ENCODE results near the gene PPP4R1.
"Not testable (repeated sequence)": the region's sequence is repeated elsewhere in the genome, so short reads cannot be mapped to it uniquely, and the experiment has no call there.

PPP4R1 gene

DNA sequence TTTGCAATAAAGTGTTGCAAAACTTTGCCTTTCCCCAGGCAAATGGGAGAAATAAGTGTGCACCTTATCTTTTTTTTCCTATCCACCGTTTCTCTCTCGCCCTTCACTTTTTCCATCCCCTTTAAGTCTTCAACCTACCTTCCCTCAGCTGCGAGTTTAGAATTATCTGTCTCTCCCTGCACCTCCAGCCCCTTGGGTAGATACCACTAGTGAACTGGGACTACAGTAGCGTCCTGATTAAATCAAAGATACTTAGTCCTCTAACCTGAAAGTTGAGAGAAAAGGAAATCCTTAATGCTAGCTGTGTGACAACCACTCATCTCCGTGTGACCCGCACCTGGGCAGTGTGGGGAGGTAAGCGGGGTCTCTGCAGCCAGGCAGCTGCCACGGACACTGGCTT is 16.1 kb upstream of the PPP4R1 start:
- DNase-seq (ENCODE audit: low read depth): no peak

DNA sequence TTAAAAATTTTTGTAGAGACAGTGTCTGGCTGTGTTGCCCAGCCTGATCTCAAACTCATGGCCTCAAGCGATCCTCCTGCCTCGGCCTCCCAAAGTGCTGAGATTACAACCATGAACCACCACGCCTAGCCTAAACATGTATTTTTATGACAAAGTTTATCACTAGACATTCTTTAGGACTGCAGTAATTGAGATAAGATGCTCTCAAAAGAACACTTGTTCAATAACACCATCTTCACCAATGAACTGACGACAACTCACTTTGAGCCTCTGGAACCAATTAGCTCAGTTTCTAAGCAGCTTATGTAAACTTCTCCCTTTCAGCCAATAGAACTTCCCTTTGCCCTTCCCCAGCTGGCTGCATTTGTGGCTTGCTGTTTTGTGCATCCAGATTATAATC is 15.3 kb upstream of the PPP4R1 start:
- DNase-seq (ENCODE audit: low read depth): no peak

- no peak for DNase-seq (ENCODE audit: low read depth)
Observed at GRCh38 chr18:9628984-9629383, 14.6 kb upstream of the PPP4R1 start.

DNA sequence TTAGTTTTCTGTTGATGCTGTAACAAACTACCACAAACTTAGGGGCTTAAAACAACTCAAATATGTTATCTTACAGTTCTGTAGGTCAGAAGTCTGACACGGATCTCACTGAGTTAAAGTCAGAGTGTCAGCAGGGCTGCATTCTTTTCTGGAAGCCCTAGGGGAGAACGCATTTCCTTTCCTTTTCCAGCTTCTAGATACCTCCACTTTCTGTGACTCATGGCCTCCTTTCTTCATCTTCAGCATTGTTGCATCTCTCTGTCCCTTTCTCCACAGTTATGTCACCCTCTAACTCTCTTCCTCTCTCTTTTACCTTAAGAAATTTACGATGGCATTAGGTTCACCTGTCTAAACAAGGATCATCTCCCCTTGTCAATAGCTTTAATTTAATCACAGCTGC is 13.3 kb upstream of the PPP4R1 start:
- DNase-seq (ENCODE audit: low read depth): no peak

DNA sequence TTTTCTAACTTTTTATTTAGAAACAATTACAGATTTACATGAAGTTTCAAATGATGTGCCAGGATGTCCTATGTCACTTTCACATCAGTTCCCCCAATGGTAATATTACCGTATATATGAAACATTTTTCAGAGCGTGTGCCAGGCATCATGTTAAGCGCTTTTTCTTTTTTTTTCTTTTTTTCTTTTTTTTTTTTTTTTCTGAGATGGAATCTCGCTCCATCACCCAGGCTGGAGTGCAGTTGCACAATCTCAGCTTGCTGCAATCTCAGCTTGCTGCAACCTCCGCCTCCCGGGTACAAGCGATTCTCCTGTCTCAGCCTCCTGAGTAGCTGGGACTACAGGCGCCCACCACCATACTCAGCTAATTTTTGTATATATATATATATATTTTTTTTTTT is 5.6 kb upstream of the PPP4R1 start:
- DNase-seq (ENCODE audit: low read depth): no peak

GRCh38 chr18:9619545-9619944 is 5.2 kb upstream of the PPP4R1 start:
- DNase-seq (ENCODE audit: low read depth): no peak

DNA sequence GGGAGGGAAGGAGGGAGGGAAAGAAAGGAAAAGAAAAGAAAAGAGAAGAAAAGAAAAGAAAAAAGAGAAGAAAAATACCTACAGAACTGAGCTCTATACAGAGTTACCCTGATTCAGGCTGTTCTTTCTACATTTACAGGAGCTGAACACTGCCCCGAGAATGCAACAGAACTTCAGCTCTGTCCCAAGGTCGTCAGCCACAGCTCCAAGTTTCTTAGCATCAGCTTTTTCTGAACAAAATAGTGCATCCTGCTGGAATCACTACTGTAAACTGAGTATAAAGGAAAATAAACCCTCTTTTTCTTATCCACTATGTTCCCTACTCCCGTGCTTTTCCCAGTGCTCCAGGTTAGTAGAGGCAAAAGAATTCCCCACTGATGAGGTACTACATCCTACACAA is 4.7 kb upstream of the PPP4R1 start:
- no peak for DNase-seq (ENCODE audit: low read depth)

GRCh38 chr18:9617006-9617542 is 2.7 kb upstream of the PPP4R1 start:
- no peak for DNase-seq (ENCODE audit: low read depth)

- no peak for DNase-seq (ENCODE audit: low read depth)
Observed at GRCh38 chr18:9616049-9616448, 1.7 kb upstream of the PPP4R1 start.

- DNase-seq (ENCODE audit: low read depth): no peak
Observed at GRCh38 chr18:9615280-9615797, 980 bp upstream of the PPP4R1 start.

DNA sequence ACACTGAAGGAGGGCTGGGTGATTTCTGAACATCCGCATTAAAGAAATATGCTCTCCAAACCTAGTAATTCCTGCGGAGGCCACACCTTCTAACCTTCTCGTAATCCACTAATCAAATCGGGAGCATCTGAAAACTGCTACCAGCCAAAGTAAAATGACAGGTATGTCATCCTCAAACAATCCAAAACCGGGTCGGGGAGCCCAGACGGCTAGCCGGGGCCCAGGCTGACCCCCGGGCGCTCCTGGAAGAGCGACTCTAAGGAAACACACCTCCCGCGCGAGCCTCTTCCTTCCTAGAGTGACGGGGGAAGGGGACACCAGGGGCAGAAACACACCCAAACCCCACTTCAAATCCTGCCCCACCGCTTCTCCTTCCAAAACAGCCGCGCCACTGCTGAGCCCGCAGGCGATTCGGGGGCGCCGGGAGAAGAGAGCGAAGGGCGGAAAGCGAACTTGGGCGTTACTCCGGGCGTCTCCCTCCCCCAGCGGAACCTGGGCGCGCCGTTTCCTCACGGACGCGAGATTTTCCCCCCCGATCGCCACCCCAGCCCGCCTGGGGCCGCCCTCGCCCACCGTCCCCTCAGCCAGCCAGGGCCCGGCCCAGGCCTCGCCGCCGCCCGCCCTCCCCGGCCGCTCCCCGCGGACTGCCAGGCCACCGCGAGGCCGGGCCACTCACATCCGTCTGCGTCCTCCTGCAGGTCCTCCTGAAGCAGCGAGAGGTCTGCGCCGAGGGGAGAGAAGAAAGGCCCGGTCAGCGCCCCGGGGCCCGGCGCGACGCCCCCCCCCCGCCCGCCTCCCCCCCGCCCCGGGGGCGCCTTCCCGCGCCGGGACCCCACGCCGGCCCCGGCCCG is 584 bp downstream of the PPP4R1 start:
- DNase-seq (ENCODE audit: low read depth): no peak

GRCh38 chr18:9612977-9613376 is 1.4 kb downstream of the PPP4R1 start:
- no peak for DNase-seq (ENCODE audit: low read depth)

DNA sequence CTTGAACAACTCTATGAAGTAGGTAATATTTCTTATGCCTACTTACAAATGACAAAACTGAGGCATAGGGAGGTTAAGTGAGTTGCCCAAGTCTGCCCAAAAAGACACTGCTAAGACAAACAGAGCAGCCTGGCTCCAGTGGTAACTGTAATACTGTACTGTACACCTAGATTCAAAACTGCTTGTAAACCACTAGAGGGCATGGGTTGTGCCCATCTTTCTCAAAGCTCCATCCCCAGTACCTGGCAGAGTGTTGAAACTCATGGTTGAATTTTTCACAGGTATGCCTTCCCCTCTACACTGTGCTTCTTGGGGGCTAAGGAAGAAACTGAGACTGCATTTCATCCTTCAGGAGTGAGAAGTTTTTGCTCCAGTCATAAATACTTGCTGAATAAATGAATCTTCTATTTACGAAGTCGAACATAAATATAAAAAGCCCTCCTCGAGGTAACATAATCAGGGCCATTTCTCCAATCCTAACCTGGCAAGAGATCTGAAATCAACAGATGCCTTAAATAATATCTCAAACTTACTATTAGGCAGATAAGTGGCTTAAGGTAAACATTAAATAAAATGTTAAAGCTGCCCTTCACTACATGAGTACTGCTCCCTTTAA is 2.0 kb downstream of the PPP4R1 start:
- no peak for DNase-seq (ENCODE audit: low read depth)

GRCh38 chr18:9609190-9609589 is 5.2 kb downstream of the PPP4R1 start:
- no peak for DNase-seq (ENCODE audit: low read depth)

DNA sequence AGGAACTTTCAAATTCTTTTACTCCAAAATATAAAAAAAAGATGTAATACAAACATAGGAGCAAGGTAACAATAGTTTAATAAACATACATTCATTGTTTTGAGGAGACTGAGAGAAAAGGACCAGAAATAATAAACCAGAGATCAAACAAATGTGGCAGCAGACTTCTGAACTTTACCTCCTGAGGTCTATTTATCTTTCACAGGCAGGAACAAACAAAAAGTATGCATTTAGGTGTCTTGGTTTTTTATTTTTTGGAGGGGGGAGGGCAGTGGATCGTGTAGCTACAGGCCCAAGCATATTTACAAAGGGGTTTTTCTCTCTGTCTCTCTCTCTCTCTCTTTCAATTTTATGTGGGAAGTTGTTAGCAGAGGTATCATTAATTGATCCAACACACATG is 5.6 kb downstream of the PPP4R1 start:
- no peak for DNase-seq (ENCODE audit: low read depth)

DNA sequence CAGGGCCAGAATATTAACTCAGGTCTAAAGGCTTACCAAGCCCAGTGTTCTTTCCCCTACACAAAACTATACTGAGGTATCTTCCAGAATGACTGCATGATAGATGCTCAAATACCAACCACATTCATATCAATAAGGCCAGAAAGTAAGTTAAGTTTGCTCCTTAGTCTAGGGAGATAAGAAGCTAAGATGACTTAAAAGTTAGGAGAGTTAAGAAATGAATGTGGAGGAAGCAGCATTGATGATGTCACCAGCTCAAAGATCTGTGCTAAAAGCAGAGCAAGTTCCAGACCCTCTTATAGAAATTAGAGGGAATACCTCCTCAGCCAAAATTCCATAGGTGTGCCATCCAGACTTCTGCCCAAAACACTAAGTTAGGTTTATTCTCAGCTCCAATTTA is 6.1 kb downstream of the PPP4R1 start:
- DNase-seq (ENCODE audit: low read depth): no peak

DNA sequence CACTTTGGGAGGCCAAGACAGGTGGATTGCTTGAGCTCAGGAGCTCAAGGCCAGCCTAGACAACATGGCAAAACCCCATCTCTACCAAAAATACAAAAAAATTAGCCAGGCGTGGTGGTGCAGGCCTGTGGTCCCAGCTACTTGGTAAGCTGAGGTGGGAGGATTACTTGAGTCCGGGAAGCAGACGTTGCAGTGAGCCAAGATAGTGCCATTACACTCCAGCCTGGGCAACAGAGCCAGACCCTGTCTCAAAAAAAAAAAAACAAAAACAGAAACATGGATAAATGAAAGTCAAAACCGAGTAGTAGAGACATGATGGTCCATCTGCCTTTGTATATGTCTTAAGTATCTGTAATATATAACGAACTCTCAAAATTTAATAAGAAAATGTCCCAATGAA is 7.2 kb downstream of the PPP4R1 start:
- not testable (repeated sequence) for DNase-seq (ENCODE audit: low read depth)

DNA sequence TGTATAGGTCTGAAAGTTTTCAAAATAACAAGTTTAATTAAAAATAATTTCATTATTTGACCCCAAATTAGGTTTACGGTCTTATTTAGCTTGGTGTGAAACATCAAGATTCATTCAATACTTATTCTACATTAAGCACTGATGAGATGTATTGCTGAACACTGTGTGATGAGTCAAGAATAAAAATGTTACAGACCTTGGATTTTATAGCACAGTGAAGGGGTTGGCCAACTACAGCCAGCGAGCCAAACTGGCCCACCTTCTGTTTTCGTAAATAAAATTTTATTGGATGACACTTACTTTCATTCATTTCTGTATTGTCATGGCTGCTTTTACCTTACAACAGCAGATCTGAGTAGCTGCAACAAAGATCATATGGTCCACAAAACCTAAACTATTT is 8.3 kb downstream of the PPP4R1 start:
- no peak for DNase-seq (ENCODE audit: low read depth)

DNA sequence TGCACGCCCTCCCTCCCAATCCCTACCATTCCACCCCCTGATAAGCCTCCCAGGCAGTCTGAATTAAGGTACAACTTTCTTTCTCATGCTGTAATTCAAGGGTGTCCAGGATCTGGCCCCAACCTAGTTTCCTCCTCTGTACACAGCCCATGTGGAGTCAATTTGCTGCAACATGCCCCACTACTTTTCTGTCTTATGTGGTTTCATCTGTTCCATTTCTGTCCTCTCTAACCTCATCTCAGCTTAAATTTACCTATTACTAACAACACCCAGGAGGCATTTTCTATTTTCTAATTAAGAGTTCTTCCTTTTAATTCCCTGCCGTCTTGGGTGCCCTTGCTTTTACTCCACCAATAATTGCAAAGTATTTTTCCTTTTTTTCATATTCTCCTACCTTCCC is 10.0 kb downstream of the PPP4R1 start:
- no peak for DNase-seq (ENCODE audit: low read depth)

DNA sequence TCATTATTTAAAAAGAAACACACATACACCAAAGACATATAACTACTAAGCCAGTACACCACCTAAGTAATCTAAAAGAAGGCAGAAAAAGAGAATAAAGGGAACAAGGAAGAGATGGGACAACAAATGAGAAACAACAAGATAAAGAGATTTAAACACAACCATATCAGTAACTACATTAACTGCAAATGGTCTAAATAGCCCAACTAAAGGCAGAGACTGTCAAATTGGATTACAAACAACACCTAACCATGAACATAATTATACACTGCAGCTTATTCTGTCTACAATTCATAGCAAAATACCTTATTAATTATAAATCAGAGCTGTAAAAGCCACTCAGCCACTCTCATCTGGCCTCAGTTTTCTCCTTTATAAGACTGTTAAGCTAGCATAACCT is 15.0 kb downstream of the PPP4R1 start:
- DNase-seq (ENCODE audit: low read depth): no peak

DNA sequence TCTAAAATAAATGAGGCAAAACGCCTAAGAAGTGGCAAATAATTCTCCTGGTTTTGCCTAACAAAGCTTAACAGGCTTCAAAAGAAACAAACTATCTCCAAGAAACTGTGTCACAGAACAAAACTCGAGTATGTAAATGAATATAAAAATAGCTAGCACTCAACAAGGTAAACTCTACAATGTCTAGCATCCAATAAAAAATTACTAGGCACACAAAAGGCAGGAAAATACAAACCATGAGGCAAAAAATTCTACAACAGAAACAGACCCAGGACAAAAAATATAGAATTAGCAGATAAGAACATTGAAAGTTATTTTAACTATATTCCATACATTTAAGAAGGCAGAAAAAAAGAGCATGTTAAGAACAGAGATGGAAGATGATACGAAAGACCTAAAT is 16.8 kb downstream of the PPP4R1 start:
- DNase-seq (ENCODE audit: low read depth): no peak

GRCh38 chr18:9596843-9597526 is 17.4 kb downstream of the PPP4R1 start:
- no peak for DNase-seq (ENCODE audit: low read depth)

DNA sequence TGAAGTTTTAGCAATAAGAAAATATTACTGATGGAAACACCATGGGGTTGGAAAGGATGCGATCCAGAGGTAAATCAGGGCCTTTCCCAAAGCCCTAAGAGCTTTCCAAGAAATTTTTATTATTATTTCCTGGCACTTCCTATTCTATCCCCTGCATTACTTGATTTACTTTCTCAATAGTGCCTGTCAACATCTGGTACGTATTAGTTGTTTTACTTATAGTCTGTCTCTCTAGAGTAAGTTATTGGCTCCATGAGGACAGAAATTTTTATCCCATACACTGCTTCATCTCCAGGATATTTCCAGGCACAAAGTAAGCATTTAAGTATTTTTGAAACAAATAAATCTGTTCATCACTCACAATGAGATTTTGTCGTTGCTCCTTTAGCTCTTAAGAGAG is 18.1 kb downstream of the PPP4R1 start:
- no peak for DNase-seq (ENCODE audit: low read depth)

All from HS-5 (cell line).